Inflammatory macrophage treated with lipopolysaccharide for 1 hour (primary cell): ENCODE measurements around the gene TMED1.

ENCODE experiments used
- DNase-seq, 2 donors: peaks; one replicate each; pipeline ENCODE4 v3.0.0-alpha.2; 2020 to 2022

The TMED1 gene

GRCh38 chr19:10830931-10831779, 4.9 kb downstream of the TMED1 start:
- no peak for DNase-seq

GRCh38 chr19:10830370-10830769, 5.6 kb downstream of the TMED1 start:
- DNase-seq, result no peak

- DNase-seq, result no peak
Measured at GRCh38 chr19:10829967-10830366, 6.0 kb downstream of the TMED1 start.

GRCh38 chr19:10828981-10829821, 6.8 kb downstream of the TMED1 start:
- DNase-seq, result no peak

GRCh38 chr19:10826846-10827245, 9.2 kb downstream of the TMED1 start:
- no peak for DNase-seq

- peak; percentile 37 to 53 for DNase-seq
Measured at GRCh38 chr19:10826231-10826630, 9.8 kb downstream of the TMED1 start.

GRCh38 chr19:10823690-10824089, 12.3 kb downstream of the TMED1 start:
- DNase-seq, result no peak

GRCh38 chr19:10820173-10820572, 15.8 kb downstream of the TMED1 start:
- DNase-seq, result no peak

GRCh38 chr19:10819124-10820060, 16.6 kb downstream of the TMED1 start:
- DNase-seq, result no peak

- DNase-seq, result no peak
Measured at GRCh38 chr19:10818301-10819123, 17.5 kb downstream of the TMED1 start.

GRCh38 chr19:10817291-10818038, 18.5 kb downstream of the TMED1 start:
- DNase-seq, result no peak

GRCh38 chr19:10816691-10817090, 19.3 kb downstream of the TMED1 start:
- DNase-seq, result no peak

- DNase-seq, result no peak
Measured at GRCh38 chr19:10815969-10816644, 19.9 kb downstream of the TMED1 start.

- no peak for DNase-seq
Measured at GRCh38 chr19:10815007-10815536, 20.9 kb downstream of the TMED1 start.

GRCh38 chr19:10812902-10813404, 23.1 kb downstream of the TMED1 start:
- peak; percentile 88 to 90 for DNase-seq

GRCh38 chr19:10812196-10812595, 23.8 kb downstream of the TMED1 start:
- no peak for DNase-seq

GRCh38 chr19:10811391-10812111, 24.5 kb downstream of the TMED1 start:
- no peak for DNase-seq

GRCh38 chr19:10809651-10810285, 26.2 kb downstream of the TMED1 start:
- peak; percentile 36 to 42 for DNase-seq
